Activated T-helper 2 cell treated with anti-CD3 and anti-CD28 coated beads, Interferon-gamma antibody, Interleukin-2, Interleukin-4, amounts not matched to agents 10 μg/mL and 5 μg/mL and 100 μg/mL, durations not matched to agents 14 hours and 24 hours and 36 hours (primary cell): Measurements from ENCODE around the gene STAC3. TPM values are rescaled to one million over a fixed set of nuclear protein-coding genes. Genes with fewer than 3 reads are reported as not detected.

Experiments used
- DNase-seq: peaks from one replicate; pipeline ENCODE4 v3.0.0; 2021; ENCODE audit warnings: low spot score
- H3K27ac Mint-ChIP-seq: one replicate; pipeline ENCODE4 v1.8.0; 2021; ENCODE audit warnings: mixed read lengths
- H3K27me3 Mint-ChIP-seq: one replicate; pipeline ENCODE4 v1.8.0; 2021; ENCODE audit warnings: low read depth, mixed read lengths
- H3K36me3 Mint-ChIP-seq: one replicate; pipeline ENCODE4 v1.8.0; 2021; ENCODE audit warnings: low read depth, mixed read lengths
- H3K4me1 Mint-ChIP-seq: one replicate; pipeline ENCODE4 v1.8.0; 2021; ENCODE audit warnings: low read depth, mixed read lengths
- H3K4me3 Mint-ChIP-seq: one replicate; pipeline ENCODE4 v1.8.0; 2021; ENCODE audit warnings: low read depth, mild to moderate bottlenecking, moderate library complexity, mixed read lengths
- H3K9me3 Mint-ChIP-seq: one replicate; pipeline ENCODE4 v1.8.0; 2021; ENCODE audit warnings: mixed read lengths
- intact Hi-C: fragments of 100-400 bp; cut with micrococcal nuclease; formaldehyde crosslinking; loops from one replicate; pipeline ENCODE4 v1.15.1; 2023
- total RNA-seq: library from RNA; stranded (reverse); gene quantifications from 2 replicates; pipeline ENCODE4 v1.2.3, GENCODE V29; 2022

STAC3 gene
- total RNA-seq, 1 donor from 2014 or later, result 5.6 TPM

DNA sequence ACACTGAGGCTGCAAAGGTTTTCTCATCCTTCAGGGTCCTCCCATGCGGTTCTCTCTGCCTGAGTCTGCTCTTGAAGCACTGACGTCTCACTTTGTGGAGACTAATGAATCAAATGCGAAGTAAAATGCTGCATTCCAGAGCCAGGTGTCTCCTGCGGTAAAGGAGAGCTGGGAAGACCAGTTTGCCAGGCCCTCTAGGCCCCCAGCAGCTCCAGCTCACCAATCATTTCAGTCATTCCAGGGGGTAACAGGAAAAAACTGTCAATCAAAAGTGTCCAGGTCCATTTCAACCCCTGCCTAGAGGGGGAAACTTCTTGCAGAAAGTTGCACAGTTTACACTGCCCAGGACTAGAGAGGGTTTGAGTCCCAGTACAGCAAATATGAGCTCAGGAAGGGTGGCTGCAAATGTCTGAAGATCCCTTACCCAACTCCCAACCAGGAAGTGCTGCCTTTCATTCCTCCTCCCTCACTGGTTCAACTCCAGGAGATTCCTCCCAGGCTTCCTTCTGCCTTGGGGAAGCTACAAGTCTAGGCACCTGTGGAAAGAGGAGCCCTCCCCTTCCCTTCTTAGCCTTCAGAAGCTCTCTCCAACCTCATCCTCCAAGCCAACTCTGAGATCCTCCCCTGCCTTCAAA is 37.1 kb downstream of the STAC3 start:
- Mint-ChIP-seq H3K9me3 (no peaks in the 10 kb centered on the region), H3K4me1 (peaks cover 30% of the 10 kb centered on the region), H3K27ac (no peak overlapping the region), H3K4me3 (no peak overlapping the region), H3K27me3 (peaks cover 45% of the 10 kb centered on the region), H3K36me3 (no peaks in the 10 kb centered on the region)
- intact Hi-C loops, result loop anchor here (1.0 kb wide), 2 partner anchors 25 to 29 kb away; no protein-coding TSS in a partner anchor
- no peak for DNase-seq

DNA sequence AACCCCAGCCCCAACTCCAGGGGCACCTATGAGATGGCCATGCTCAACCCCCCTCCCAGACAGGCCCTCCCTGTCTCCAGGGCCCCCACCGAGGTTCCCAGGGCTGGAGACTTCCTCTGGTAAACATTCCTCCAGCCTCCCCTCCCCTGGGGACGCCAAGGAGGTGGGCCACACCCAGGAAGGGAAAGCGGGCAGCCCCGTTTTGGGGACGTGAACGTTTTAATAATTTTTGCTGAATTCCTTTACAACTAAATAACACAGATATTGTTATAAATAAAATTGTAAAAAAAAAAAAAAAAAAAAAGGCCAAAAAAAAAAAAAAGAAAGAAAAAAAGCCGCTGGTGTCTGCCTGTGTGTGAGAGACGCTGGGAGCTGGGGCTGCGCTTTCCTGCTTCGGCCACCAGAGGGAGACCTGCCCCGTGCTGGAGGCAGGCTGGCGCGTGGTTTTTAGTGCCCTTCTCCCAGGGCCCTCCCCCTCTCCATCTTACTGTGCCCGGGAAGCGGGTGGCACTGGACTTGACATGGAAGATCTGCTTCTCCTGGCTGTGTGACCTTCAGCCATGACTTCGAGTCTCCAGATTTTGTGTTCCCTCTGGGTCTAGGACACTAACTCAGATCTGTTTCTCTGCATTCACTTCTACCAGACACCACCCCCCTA is 37.8 kb downstream of the STAC3 start:
- H3K27me3 Mint-ChIP-seq, result peaks cover 38% of the 10 kb centered on the region
- intact Hi-C loops, result loop anchor here (1.0 kb wide), 2 partner anchors 26 to 30 kb away; no protein-coding TSS in a partner anchor
- H3K27ac Mint-ChIP-seq, result no peak overlapping the region
- peak; percentile 76 for DNase-seq
- peaks cover 30% of the 10 kb centered on the region for H3K4me1 Mint-ChIP-seq
- no peaks in the 10 kb centered on the region for H3K36me3 Mint-ChIP-seq
- no peak overlapping the region for H3K4me3 Mint-ChIP-seq
- no peaks in the 10 kb centered on the region for H3K9me3 Mint-ChIP-seq

DNA sequence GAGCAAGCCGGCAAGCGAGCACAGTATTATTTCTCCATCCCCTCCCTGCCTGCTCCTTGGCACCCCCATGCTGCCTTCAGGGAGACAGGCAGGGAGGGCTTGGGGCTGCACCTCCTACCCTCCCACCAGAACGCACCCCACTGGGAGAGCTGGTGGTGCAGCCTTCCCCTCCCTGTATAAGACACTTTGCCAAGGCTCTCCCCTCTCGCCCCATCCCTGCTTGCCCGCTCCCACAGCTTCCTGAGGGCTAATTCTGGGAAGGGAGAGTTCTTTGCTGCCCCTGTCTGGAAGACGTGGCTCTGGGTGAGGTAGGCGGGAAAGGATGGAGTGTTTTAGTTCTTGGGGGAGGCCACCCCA is 38.3 kb downstream of the STAC3 start:
- DNase-seq, result no peak
- intact Hi-C loops, result loop anchor here (1.0 kb wide), 2 partner anchors 27 to 31 kb away; no protein-coding TSS in a partner anchor
- Mint-ChIP-seq H3K27me3 (peaks cover 33% of the 10 kb centered on the region), H3K4me3 (no peak overlapping the region), H3K9me3 (no peaks in the 10 kb centered on the region), H3K27ac (no peak overlapping the region), H3K36me3 (no peaks in the 10 kb centered on the region), H3K4me1 (peaks cover 30% of the 10 kb centered on the region)

DNA sequence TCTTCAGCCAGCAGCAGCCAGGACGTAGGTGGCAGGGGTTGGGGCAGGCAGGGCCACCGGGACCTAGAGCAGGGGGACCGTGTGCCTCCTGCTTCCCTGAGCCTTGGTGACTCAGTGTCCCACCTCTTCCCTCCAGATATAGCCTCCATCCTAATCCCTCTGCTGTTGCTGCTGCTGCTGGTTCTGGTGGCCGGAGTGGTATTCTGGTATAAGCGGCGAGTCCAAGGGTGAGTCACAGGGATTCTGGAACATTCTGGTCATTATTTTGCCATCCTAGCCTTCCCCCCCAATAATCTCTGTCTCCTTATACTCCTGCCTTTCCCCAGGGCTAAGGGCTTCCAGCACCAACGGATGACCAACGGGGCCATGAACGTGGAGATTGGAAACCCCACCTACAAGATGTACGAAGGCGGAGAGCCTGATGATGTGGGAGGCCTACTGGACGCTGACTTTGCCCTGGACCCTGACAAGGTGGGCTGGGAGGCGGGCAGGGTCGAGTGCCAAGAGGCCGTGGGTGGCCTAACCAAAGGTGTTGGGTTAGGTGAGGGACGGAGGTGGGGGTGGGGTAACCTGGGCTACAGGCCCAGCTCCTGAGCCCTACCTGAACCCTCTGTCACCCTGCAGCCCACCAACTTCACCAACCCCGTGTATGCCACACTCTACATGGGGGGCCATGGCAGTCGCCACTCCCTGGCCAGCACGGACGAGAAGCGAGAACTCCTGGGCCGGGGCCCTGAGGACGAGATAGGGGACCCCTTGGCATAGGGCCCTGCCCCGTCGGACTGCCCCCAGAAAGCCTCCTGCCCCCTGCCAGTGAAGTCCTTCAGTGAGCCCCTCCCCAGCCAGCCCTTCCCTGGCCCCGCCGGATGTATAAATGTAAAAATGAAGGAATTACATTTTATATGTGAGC is 38.9 kb downstream of the STAC3 start:
- Mint-ChIP-seq H3K27me3 (peaks cover 28% of the 10 kb centered on the region), H3K4me1 (peaks cover 25% of the 10 kb centered on the region), H3K36me3 (no peaks in the 10 kb centered on the region), H3K9me3 (no peaks in the 10 kb centered on the region), H3K4me3 (no peak overlapping the region), H3K27ac (no peak overlapping the region)
- no peak for DNase-seq
- intact Hi-C loops, result no loop called here

DNA sequence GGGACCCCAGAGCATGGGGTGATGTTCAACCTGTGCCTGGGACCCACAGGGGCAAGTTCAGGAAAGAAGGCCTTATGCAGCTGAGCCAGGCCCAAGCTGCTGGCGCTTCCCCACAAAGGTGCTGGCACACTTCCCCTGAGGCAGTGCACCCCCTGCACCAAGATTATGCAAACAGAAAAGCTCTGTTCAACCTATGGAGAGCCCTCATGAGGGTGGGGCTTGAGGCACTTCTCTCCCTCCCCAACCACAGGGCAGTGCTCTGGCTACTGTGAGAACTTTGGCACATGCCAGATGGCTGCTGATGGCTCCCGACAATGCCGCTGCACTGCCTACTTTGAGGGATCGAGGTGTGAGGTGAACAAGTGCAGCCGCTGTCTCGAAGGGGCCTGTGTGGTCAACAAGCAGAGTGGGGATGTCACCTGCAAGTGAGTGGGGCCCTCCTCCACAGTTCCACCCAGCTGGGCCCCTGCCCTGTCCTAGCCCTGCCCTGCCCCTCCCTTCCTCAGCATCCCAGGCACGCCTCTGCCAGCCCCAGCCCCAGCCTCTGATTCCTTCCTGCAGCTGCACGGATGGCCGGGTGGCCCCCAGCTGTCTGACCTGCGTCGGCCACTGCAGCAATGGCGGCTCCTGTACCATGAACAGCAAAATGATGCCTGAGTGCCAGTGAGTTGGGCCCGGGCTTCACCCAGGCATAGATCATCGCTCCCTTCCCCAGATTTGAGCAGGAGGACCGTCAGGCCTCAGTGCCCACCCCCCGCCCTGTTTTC is 39.9 kb downstream of the STAC3 start:
- Mint-ChIP-seq H3K4me3 (no peak overlapping the region), H3K4me1 (peaks cover 25% of the 10 kb centered on the region), H3K27ac (no peak overlapping the region), H3K36me3 (no peaks in the 10 kb centered on the region), H3K9me3 (no peaks in the 10 kb centered on the region), H3K27me3 (peaks cover 28% of the 10 kb centered on the region)
- no peak for DNase-seq
- intact Hi-C loops, result no loop called here

DNA sequence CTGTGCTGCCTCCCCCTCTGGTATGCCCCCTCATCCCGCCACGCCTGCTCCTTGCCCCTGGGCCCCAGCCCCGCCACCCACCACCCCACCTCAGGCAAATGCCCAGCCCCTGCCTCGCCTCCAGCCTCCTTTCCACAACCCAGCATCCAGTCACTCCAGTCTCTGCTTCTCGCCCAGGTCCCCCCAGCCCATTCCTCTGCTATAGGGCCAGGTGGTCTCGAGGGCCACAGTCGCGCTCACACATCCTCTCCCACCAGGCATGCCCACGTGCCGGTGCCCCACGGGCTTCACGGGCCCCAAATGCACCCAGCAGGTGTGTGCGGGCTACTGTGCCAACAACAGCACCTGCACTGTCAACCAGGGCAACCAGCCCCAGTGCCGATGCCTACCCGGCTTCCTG is 40.5 kb downstream of the STAC3 start:
- no peak overlapping the region for H3K27ac Mint-ChIP-seq
- no peak overlapping the region for H3K4me3 Mint-ChIP-seq
- intact Hi-C loops, result no loop called here
- H3K27me3 Mint-ChIP-seq, result peaks cover 21% of the 10 kb centered on the region
- peaks cover 19% of the 10 kb centered on the region for H3K4me1 Mint-ChIP-seq
- no peak for DNase-seq
- no peaks in the 10 kb centered on the region for H3K36me3 Mint-ChIP-seq
- no peaks in the 10 kb centered on the region for H3K9me3 Mint-ChIP-seq

DNA sequence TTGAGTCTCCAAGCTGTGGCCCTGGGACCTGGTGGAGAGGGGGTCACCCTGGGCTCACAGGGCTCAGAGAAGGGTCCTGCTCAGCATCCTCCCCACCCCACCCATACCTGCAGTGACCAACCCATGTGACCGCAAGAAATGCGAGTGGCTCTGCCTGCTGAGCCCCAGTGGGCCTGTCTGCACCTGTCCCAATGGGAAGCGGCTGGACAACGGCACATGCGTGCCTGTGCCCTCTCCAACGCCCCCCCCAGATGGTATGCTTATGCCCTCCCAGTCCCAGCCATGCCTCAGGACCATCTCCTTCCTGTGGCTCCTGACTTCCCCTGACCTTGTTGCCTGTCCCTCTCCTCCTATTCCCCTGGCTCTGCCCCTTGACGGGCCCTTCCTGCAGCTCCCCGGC is 41.1 kb downstream of the STAC3 start:
- Mint-ChIP-seq H3K4me3 (no peak overlapping the region), H3K27ac (no peak overlapping the region), H3K4me1 (peaks cover 16% of the 10 kb centered on the region), H3K9me3 (no peaks in the 10 kb centered on the region), H3K27me3 (peaks cover 17% of the 10 kb centered on the region), H3K36me3 (no peaks in the 10 kb centered on the region)
- intact Hi-C loops, result no loop called here
- DNase-seq, result no peak

DNA sequence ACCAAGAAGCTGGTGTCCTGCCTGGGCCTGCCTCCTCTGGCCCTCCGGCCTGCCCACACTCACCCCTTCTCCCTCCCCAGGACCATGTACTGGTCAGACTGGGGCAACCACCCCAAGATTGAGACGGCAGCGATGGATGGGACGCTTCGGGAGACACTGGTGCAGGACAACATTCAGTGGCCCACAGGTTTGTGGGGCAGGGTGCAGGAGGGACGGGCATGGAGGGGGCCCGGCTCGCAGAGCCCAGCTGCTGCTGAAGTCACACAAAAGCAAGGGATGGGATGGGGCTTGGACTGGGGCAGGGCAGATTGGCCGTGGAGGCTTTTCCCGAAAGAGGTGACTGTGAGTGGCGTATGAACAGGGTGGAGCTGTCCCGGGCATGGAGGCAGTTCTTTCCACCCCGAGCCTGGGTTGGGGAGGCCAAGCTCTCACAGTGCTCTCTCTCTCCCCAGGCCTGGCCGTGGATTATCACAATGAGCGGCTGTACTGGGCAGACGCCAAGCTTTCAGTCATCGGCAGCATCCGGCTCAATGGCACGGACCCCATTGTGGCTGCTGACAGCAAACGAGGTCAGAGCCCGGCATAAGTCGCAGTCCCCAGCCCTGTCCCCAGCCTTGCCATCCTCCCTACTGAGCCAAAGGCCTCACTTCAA is 42.2 kb downstream of the STAC3 start:
- H3K9me3 Mint-ChIP-seq, result no peaks in the 10 kb centered on the region
- peaks cover 5% of the 10 kb centered on the region for H3K27me3 Mint-ChIP-seq
- intact Hi-C loops, result no loop called here
- DNase-seq, result no peak
- H3K4me3 Mint-ChIP-seq, result no peak overlapping the region
- H3K27ac Mint-ChIP-seq, result no peak overlapping the region
- peaks cover 6% of the 10 kb centered on the region for H3K4me1 Mint-ChIP-seq
- H3K36me3 Mint-ChIP-seq, result no peaks in the 10 kb centered on the region

DNA sequence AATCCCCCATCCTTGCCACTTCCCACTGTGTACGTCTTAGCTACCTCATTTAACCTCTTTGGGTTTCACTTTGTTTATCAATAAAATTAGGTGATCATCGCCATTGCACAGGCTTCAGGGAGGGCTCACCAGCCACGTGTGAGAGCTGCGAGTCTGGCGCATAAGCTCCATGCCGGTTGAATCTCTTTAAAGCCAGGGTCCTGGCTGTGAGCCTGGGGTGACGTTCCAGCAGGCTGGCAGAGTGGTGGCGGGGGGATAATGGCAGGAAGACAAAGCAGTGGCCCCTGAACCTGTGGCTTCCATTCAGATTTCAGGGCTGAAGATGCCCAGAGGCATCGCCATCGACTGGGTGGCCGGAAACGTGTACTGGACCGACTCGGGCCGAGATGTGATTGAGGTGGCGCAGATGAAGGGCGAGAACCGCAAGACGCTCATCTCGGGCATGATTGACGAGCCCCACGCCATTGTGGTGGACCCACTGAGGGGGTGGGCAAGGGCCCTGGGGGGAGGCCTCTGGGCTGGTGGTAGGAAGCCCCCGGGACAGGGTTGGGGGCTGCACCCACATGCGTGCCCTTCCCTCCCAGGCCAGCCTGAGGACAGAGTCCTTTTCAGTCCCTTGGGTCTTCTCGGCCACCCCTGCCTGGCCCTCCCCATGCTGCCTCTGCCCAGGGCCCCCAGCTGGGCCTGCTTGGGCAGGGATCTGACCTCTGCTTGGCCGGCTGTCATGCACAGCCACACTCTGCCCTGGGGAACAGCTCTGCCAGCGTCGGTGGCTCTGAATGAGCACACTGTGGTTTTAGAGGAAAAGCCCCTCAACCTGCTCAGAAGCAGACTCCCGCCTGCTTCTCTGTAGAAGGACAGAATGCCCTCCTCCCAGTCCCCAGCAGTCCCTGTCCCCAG is 43.0 kb downstream of the STAC3 start:
- Mint-ChIP-seq H3K4me1 (no peaks in the 10 kb centered on the region), H3K27me3 (no peaks in the 10 kb centered on the region), H3K36me3 (no peaks in the 10 kb centered on the region), H3K27ac (no peak overlapping the region), H3K4me3 (no peak overlapping the region), H3K9me3 (no peaks in the 10 kb centered on the region)
- no peak for DNase-seq
- intact Hi-C loops, result no loop called here

DNA sequence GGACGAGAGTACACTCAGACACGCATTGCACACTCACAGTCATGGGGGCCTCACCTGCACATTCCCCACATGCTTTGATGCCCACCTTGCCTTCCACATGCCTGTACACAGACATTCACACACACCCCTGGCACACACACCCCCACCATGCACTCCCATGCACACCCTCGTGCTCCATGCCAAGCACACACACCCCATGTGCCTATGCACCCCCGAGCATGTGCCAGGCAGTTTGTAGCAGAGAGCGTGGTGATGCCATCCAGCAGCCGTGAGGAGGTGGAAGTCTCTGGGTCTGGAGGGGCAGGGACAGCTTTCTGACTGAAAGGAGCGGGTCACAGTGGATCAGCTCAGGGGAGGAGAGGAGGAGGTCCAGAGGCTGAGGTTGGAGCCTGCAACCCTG is 45.1 kb downstream of the STAC3 start:
- Mint-ChIP-seq H3K4me1 (no peaks in the 10 kb centered on the region), H3K27ac (no peak overlapping the region), H3K4me3 (no peak overlapping the region), H3K36me3 (no peaks in the 10 kb centered on the region), H3K27me3 (no peaks in the 10 kb centered on the region), H3K9me3 (no peaks in the 10 kb centered on the region)
- intact Hi-C loops, result no loop called here
- no peak for DNase-seq

DNA sequence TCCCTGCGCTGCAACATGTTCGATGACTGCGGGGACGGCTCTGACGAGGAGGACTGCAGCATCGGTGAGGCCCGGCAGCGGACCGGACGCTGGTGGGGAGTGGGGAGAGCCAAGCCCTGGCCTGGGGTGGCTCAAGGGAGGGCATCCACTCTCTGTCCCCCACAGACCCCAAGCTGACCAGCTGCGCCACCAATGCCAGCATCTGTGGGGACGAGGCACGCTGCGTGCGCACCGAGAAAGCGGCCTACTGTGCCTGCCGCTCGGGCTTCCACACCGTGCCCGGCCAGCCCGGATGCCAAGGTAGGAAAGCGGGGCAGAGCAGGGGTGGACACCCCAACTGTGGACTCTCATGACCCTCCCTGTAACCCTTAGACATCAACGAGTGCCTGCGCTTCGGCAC is 45.8 kb downstream of the STAC3 start:
- Mint-ChIP-seq H3K27me3 (no peaks in the 10 kb centered on the region), H3K4me1 (no peaks in the 10 kb centered on the region), H3K9me3 (no peaks in the 10 kb centered on the region), H3K27ac (no peak overlapping the region), H3K36me3 (no peaks in the 10 kb centered on the region), H3K4me3 (no peak overlapping the region)
- no peak for DNase-seq
- intact Hi-C loops, result no loop called here
